CD4-positive, alpha-beta memory T cell (primary cell): ENCODE data around the gene MYO18B. TPM values are rescaled to one million over a fixed set of nuclear protein-coding genes. Genes with fewer than 3 reads are reported as not detected.

Experiments
- CTCF ChIA-PET: fragments of 350-600 bp; sonication (Branson Sonifier 250); formaldehyde crosslinking; loops from one replicate; lab custom pipeline; 2021; ENCODE audit warnings: inconsistent platforms; ENCODE audit not compliant: partially characterized antibody; lab: Charles Lee
- POLR2A ChIA-PET: fragments of 350-600 bp; sonication (Branson Sonifier 250); formaldehyde crosslinking; loops from one replicate; lab custom pipeline; 2021; ENCODE audit not compliant: partially characterized antibody; lab: Charles Lee
- DNase-seq, 5 donors: peaks; one replicate each; pipeline versions ENCODE4 v3.0.0 to v3.0.0-alpha.2; 2020 to 2022; ENCODE audit warnings: mixed read lengths in 1 of 5
- H3K27ac ChIP-seq: one replicate; pipeline ENCODE4 v1.7.0; 2013; ENCODE audit warnings: low read depth, low read length
- H3K27me3 ChIP-seq: 2 replicates; pipeline ENCODE4 v1.7.0; 2013; ENCODE audit warnings: mild to moderate bottlenecking, low read length, moderate library complexity; ENCODE audit not compliant: insufficient read depth
- H3K36me3 ChIP-seq: 2 replicates; pipeline ENCODE4 v1.7.0; 2013; ENCODE audit warnings: mild to moderate bottlenecking, low read length, moderate library complexity; ENCODE audit not compliant: insufficient read depth
- H3K4me1 ChIP-seq: 2 replicates; pipeline ENCODE4 v1.7.0; 2013; ENCODE audit warnings: mild to moderate bottlenecking, low read length, moderate library complexity; ENCODE audit not compliant: insufficient read depth
- H3K4me3 ChIP-seq, 2 donors: one replicate each; pipeline ENCODE4 v1.7.0; 2013; ENCODE audit warnings: low read length in 2 of 2, mild to moderate bottlenecking in 1 of 2
- H3K9me3 ChIP-seq, 2 donors: one replicate each; pipeline ENCODE4 v1.7.0; 2013; ENCODE audit warnings: low read length in 2 of 2, control low read depth in 1 of 2; ENCODE audit not compliant: control insufficient read depth in 1 of 2
- H3K27ac Mint-ChIP-seq, 7 donors: one replicate each; pipeline ENCODE4 v1.8.0; 2020 to 2021; ENCODE audit warnings: mixed read lengths in 7 of 7, mild to moderate bottlenecking in 6 of 7, inconsistent platforms in 3 of 7, moderate library complexity in 3 of 7
- H3K27me3 Mint-ChIP-seq, 2 donors: one replicate each; pipeline ENCODE4 v1.8.0; 2020 to 2021; ENCODE audit warnings: mixed read lengths in 2 of 2
- H3K36me3 Mint-ChIP-seq, 2 donors: one replicate each; pipeline ENCODE4 v1.8.0; 2020 to 2021; ENCODE audit warnings: mixed read lengths in 2 of 2, inconsistent platforms in 1 of 2, mild to moderate bottlenecking in 1 of 2
- H3K4me1 Mint-ChIP-seq, 4 donors: one replicate each; pipeline ENCODE4 v1.8.0; 2020 to 2021; ENCODE audit warnings: mixed read lengths in 4 of 4, mild to moderate bottlenecking in 1 of 4
- H3K4me3 Mint-ChIP-seq, 8 donors: one replicate each; pipeline ENCODE4 v1.8.0; 2020 to 2021; ENCODE audit warnings: mixed read lengths in 8 of 8, mild to moderate bottlenecking in 7 of 8, moderate library complexity in 6 of 8, inconsistent platforms in 3 of 8
- H3K9me3 Mint-ChIP-seq, 8 donors: one replicate each; pipeline ENCODE4 v1.8.0; 2020 to 2021; ENCODE audit warnings: mixed read lengths in 8 of 8, mild to moderate bottlenecking in 5 of 8, inconsistent platforms in 3 of 8, moderate library complexity in 1 of 8
- intact Hi-C: fragments of 100-400 bp; cut with micrococcal nuclease; formaldehyde crosslinking; loops from one replicate; pipeline ENCODE4 v1.15.1; 2023
- polyA plus RNA-seq, 2 donors: library from polyadenylated mRNA; unstranded; fragments of 300-500 nt; fragmentation: Illumina TruSeq; gene quantifications; one replicate each; pipeline ENCODE4 v1.2.3, GENCODE V29; 2021
- total RNA-seq, 2 experiments: library from RNA; stranded (reverse); gene quantifications; one replicate each; pipeline ENCODE4 v1.2.3, GENCODE V29; 2021

The MYO18B gene
- total and polyA plus RNA-seq, 4 experiments from 2014 or later: 0.02 to 0.26 (median 0.19) TPM; not detected in 1

- H3K4me1 Mint-ChIP-seq: no peaks in the 10 kb centered on the region
- ChIA-PET CTCF (no interaction called here), POLR2A (no interaction called here)
Observed at GRCh38 chr22:25928038-25928437, 186.1 kb downstream of the MYO18B start.

GRCh38 chr22:25929321-25929878 is 187.4 kb downstream of the MYO18B start:
- Histone ChIP-seq H3K27ac (no peak overlapping the region), H3K4me3 (no peak overlapping the region), H3K27me3 (no peaks in the 10 kb centered on the region), H3K4me1 (no peaks in the 10 kb centered on the region), H3K9me3 (no peaks in the 10 kb centered on the region), H3K36me3 (no peaks in the 10 kb centered on the region)
- H3K27me3 Mint-ChIP-seq: peaks cover 5 to 7% of the 10 kb centered on the region in 2 donors
- intact Hi-C loops: no loop called here
- no peak for DNase-seq
- ChIA-PET CTCF (no interaction called here), POLR2A (no interaction called here)
- peaks cover 3 to 15% (median 8%) of the 10 kb centered on the region in 8 donors for H3K9me3 Mint-ChIP-seq
- no peak overlapping the region for H3K27ac Mint-ChIP-seq
- H3K4me3 Mint-ChIP-seq: no peak overlapping the region
- no peaks in the 10 kb centered on the region for H3K36me3 Mint-ChIP-seq
- H3K4me1 Mint-ChIP-seq: no peaks in the 10 kb centered on the region

More at GRCh38 chr22:25928038-25928437, 186.1 kb downstream of the MYO18B start:
- no peak overlapping the region for H3K4me3 ChIP-seq
- H3K27ac Mint-ChIP-seq: no peak overlapping the region
- peaks cover 5 to 9% of the 10 kb centered on the region in 2 donors for H3K27me3 Mint-ChIP-seq
- H3K36me3 ChIP-seq: no peaks in the 10 kb centered on the region
- no peak overlapping the region for H3K4me3 Mint-ChIP-seq
- H3K36me3 Mint-ChIP-seq: no peaks in the 10 kb centered on the region
- no peak for DNase-seq
- H3K27ac ChIP-seq: no peak overlapping the region
- H3K9me3 Mint-ChIP-seq: peaks cover 0 to 14% (median 4%) of the 10 kb centered on the region in 8 donors
- intact Hi-C loops: no loop called here
- H3K9me3 ChIP-seq: no peaks in the 10 kb centered on the region
- no peaks in the 10 kb centered on the region for H3K4me1 ChIP-seq
- H3K27me3 ChIP-seq: no peaks in the 10 kb centered on the region

GRCh38 chr22:25930083-25930482 is 188.1 kb downstream of the MYO18B start:
- H3K27me3 Mint-ChIP-seq: peaks cover 2 to 8% of the 10 kb centered on the region in 2 donors
- intact Hi-C loops: no loop called here
- no peaks in the 10 kb centered on the region for H3K4me1 ChIP-seq
- H3K4me3 Mint-ChIP-seq: no peak overlapping the region
- no peak for DNase-seq
- no peak overlapping the region for H3K27ac ChIP-seq
- no peaks in the 10 kb centered on the region for H3K36me3 Mint-ChIP-seq
- H3K27me3 ChIP-seq: no peaks in the 10 kb centered on the region
- no peak overlapping the region for H3K27ac Mint-ChIP-seq
- peaks cover 3 to 17% (median 8%) of the 10 kb centered on the region in 8 donors for H3K9me3 Mint-ChIP-seq
- H3K4me3 ChIP-seq: no peak overlapping the region
- CTCF ChIA-PET: no interaction called here
- no peaks in the 10 kb centered on the region for H3K4me1 Mint-ChIP-seq
- no peaks in the 10 kb centered on the region for H3K9me3 ChIP-seq
- POLR2A ChIA-PET: no interaction called here
- H3K36me3 ChIP-seq: no peaks in the 10 kb centered on the region

GRCh38 chr22:25930788-25931310 is 188.9 kb downstream of the MYO18B start:
- no peak for DNase-seq
- H3K9me3 ChIP-seq: no peaks in the 10 kb centered on the region
- no peaks in the 10 kb centered on the region for H3K4me1 Mint-ChIP-seq
- H3K27ac ChIP-seq: no peak overlapping the region
- POLR2A ChIA-PET: no interaction called here
- H3K27ac Mint-ChIP-seq: no peak overlapping the region
- H3K36me3 Mint-ChIP-seq: no peaks in the 10 kb centered on the region
- no peaks in the 10 kb centered on the region for H3K36me3 ChIP-seq
- peaks cover 4 to 14% of the 10 kb centered on the region in 2 donors for H3K27me3 Mint-ChIP-seq
- H3K4me3 ChIP-seq: no peak overlapping the region
- no peak overlapping the region for H3K4me3 Mint-ChIP-seq
- CTCF ChIA-PET: no interaction called here
- no peaks in the 10 kb centered on the region for H3K4me1 ChIP-seq
- peaks cover 3 to 24% (median 9%) of the 10 kb centered on the region in 8 donors for H3K9me3 Mint-ChIP-seq
- H3K27me3 ChIP-seq: no peaks in the 10 kb centered on the region
- intact Hi-C loops: no loop called here

- no peaks in the 10 kb centered on the region for H3K9me3 ChIP-seq
- ChIA-PET CTCF (no interaction called here), POLR2A (no interaction called here)
- H3K36me3 ChIP-seq: no peaks in the 10 kb centered on the region
- no peaks in the 10 kb centered on the region for H3K36me3 Mint-ChIP-seq
- peaks cover 3 to 24% (median 13%) of the 10 kb centered on the region in 8 donors for H3K9me3 Mint-ChIP-seq
- H3K27ac Mint-ChIP-seq: no peak overlapping the region
- no peak for DNase-seq
- intact Hi-C loops: no loop called here
- no peaks in the 10 kb centered on the region for H3K4me1 Mint-ChIP-seq
- no peak overlapping the region for H3K4me3 Mint-ChIP-seq
- H3K27ac ChIP-seq: no peak overlapping the region
- no peaks in the 10 kb centered on the region for H3K4me1 ChIP-seq
- no peak overlapping the region for H3K4me3 ChIP-seq
- H3K27me3 ChIP-seq: no peaks in the 10 kb centered on the region
- H3K27me3 Mint-ChIP-seq: peaks cover 6 to 16% of the 10 kb centered on the region in 2 donors
Observed at GRCh38 chr22:25933158-25933788, 191.3 kb downstream of the MYO18B start.

GRCh38 chr22:25935266-25936058 is 193.5 kb downstream of the MYO18B start:
- Histone ChIP-seq H3K36me3 (no peaks in the 10 kb centered on the region), H3K27me3 (no peaks in the 10 kb centered on the region), H3K4me3 (no peak overlapping the region), H3K27ac (no peak overlapping the region), H3K4me1 (no peaks in the 10 kb centered on the region), H3K9me3 (no peaks in the 10 kb centered on the region)
- POLR2A ChIA-PET: no interaction called here
- Mint-ChIP-seq H3K27ac (peak overlapping the region in 1 of 7 donors; percentile 23), H3K27me3 (peaks cover 6 to 16% of the 10 kb centered on the region in 2 donors), H3K9me3 (peaks cover 3 to 28% (median 13%) of the 10 kb centered on the region in 8 donors), H3K36me3 (no peaks in the 10 kb centered on the region), H3K4me1 (no peaks in the 10 kb centered on the region), H3K4me3 (no peak overlapping the region)
- CTCF ChIA-PET: no interaction called here
- DNase-seq: no peak
- intact Hi-C loops: no loop called here

- no peaks in the 10 kb centered on the region for H3K9me3 ChIP-seq
- Mint-ChIP-seq H3K27ac (no peak overlapping the region), H3K36me3 (no peaks in the 10 kb centered on the region), H3K27me3 (peaks cover 4 to 17% of the 10 kb centered on the region in 2 donors), H3K4me1 (no peaks in the 10 kb centered on the region), H3K9me3 (peaks cover 2 to 28% (median 12%) of the 10 kb centered on the region in 8 donors), H3K4me3 (no peak overlapping the region)
- no peak for DNase-seq
- ChIA-PET CTCF (no interaction called here), POLR2A (no interaction called here)
- no peaks in the 10 kb centered on the region for H3K4me1 ChIP-seq
- H3K27me3 ChIP-seq: no peaks in the 10 kb centered on the region
- H3K27ac ChIP-seq: no peak overlapping the region
- intact Hi-C loops: no loop called here
- H3K4me3 ChIP-seq: no peak overlapping the region
- H3K36me3 ChIP-seq: no peaks in the 10 kb centered on the region
Observed at GRCh38 chr22:25938151-25938550, 196.2 kb downstream of the MYO18B start.
